OCI-M2 (cell line): Measurements from ENCODE around the gene ACOT7.
"Not testable (repeated sequence)": the region's sequence is repeated elsewhere in the genome, so short reads cannot be mapped to it uniquely, and the experiment has no call there.

ENCODE experiments used
- DNase-seq: peaks from one replicate; lab custom pipeline; 2025; ENCODE audit not compliant: unreplicated experiment; lab: John Stamatoyannopoulos, UW

The ACOT7 gene

DNA sequence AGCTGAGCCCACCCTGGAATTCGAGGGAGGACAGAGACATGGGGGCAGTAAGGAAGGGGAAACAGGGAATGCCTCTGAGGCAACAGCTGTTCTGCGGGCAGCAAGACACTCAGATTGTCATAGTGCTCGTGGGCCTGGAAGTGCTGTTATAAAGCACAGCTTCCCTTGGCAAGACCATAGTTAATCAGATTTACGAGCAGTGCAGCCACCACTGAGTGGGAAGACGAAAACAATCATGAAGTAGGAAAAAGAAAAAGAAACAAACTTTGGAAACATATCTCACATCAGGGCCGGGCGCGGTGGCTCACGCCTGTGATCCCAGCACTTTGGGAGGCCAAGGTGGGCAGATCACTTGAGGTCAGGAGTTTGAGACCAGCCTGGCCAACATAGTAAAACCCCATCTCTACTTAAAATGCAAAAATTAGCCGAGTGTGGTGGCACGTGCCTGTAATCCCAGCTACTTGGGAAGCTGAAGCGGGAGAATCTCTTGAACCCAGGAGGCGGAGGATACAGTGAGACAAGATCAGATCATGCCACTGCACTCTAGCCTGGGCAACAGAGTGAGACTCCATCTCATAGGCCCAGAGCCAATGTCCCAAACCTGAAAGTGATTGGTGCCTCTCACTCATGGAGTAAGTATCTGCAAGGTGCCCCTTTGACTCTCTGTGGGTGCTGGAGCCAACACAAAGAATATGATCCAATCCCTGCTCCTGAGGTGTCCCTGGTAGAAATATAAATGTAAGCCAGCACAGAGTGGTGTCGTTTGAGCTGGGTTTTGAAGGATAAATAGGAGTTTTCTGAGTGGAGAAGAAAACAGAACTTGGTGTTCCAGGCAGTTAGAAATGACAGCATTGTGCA, 77.1 kb downstream of the ACOT7 start:
- no peak for DNase-seq

DNA sequence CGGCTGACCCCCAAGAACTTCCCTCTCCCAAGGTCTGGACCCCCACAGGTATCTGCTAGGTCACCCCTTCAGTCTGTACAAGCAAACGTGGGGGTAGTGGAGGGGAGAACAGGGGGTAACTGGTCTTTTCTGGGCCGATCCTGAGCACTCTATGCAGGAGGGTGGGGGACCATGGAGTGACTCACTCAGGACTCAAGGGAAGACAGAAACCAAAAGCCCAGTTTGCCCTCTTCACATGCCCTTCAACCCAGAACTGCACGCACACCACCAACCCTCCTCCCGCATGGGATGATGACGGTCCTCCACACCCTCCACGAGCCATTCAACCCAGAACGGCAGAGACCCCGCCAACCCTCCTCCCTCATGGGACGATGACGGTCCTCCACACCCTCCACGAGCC, 79.1 kb downstream of the ACOT7 start:
- DNase-seq: no peak

DNA sequence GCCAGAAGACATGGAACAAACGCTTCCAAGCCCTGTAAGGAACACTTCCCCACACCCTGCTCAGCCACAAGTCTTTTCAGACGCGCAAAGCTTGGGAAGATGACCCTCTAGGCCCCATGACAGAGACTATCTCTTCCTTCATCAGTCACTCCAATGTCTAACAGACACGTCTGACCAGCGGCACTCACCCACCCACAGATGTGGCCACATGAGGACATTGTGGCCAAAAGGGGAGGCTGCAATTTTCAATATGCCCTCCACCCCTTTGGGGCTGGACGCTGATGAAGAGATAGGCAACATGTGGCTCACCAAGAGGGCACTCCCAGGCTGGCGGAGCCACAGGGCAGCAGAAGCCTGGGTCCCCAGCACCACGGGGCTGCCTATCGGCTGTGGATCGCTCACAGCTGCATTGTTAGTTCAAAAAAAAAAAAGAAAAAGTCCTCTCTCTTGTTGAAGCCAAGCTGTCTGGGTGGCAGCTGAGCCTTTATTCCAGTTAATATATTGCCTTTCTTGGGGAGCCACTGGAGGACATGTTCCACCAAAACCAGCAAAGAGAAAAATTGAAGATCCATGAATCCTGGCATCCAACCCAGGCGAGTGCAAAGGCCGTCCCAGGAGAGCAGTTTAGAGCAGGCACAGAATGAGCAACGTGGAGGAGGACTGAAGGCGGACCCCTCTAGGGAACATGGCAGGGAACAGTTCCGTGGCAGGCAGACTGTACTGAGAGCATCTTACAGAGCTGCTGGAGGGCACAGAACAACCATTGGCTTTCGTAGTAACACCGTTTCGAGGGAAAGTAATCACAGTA, 80.0 kb downstream of the ACOT7 start:
- DNase-seq: no peak

DNA sequence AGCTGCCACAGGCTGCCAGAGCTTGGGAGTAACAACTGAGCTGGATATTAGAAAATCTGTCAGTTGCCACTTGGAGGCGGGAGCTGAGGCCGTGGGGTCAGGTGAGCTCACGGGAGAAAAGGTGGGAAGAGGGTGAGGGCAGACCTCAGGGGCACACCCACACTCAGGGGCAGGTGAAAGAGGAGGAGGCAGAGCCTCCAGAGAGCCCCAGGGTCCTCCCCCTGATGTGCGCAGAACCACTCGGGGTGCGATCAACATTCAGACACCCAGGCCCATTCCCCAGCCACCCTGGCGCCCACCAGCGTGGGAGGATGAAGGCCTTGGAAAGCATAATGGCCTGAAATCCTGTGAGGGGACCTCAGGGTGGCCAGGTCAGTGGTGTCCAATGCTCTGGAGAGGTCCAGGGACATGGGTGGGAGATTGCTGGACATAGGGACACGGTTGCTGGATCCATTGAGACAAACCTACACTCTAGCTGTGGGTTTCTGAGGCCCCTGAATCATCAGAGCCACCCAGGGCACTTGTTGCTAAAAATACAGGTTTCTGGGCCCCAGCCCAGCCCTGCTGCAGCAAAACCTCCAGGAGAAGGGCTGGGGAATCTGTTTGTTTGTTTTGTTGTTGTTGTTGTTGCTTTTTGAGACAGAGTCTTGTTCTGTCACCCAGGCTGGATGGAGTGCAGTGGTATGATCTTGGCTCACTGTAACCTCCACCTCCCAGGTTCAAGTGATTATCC, 83.3 kb downstream of the ACOT7 start:
- DNase-seq: no peak

DNA sequence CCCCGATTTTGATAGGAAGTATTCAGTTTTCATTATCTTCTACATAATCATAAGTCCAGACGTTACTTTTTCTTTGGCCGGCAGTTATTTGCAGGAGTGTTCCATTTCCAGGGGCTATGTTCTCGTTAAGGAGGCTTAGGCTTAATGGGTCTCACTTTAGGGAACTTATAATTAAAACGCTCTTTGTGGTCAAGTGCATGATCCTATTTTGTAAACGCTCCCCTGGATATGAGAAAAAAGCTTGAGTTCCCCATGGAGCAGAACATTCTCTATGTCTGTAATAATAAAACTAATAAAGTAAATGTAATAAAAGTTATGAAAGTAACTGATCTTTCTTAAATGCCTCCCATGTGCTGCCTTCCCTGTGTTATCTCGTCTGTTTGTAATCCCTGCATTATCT, 84.0 kb downstream of the ACOT7 start:
- DNase-seq: no peak

DNA sequence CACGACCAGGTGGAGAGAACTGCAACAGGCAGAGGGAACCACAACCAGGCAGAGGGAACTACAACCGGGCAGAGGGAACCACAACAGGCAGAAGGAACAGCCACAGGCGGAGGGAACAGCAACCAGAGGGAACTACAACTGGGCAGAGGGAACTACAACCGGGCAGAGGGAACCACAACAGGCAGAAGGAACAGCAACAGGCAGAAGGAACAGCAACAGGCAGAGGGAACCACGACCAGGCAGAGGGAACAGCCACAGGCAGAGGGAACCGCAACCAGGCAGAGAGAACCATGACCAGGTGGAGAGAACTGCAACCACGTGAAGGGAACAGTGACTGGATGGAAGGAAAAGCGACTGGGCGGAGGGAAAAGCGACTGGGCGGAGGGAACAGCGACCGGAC, 85.1 kb downstream of the ACOT7 start:
- no peak for DNase-seq

DNA sequence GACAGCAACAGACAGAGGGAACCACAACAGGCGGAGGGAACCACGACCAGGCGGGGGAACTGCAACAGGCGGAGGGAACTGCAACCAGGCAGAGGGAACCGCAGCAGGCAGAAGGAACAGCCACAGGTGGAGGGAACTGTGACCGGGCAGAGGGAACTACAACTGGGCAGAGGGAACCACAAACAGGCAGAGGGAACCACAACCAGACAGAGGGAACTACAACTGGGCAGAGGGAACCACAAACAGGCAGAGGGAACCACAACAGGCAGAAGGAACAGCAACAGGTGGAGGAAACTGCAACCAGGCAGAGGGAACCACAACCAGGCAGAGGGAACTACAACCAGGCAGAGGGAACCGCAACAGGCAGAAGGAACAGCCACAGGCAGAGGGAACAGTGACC, 85.9 kb downstream of the ACOT7 start:
- not testable (repeated sequence) for DNase-seq

DNA sequence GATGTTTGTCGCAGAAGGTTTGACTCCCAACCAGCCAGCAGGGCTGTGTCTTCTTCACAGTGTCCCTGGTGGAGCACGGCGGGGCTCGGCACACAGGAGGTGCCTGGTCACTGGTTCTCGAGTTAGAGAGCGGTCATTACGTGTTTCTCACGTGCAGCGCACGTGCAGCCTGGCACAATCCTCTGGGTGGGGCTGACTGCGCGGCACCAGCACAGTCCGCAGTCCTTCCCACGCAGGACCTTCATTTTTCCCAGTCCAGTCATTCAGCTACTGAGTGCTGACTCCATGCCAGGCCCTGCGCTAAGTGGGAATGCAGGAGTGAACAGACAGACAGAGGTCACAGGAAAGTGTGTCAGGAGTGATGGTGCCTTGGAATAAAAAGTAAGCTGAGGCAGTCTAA, 86.5 kb downstream of the ACOT7 start:
- DNase-seq: no peak

DNA sequence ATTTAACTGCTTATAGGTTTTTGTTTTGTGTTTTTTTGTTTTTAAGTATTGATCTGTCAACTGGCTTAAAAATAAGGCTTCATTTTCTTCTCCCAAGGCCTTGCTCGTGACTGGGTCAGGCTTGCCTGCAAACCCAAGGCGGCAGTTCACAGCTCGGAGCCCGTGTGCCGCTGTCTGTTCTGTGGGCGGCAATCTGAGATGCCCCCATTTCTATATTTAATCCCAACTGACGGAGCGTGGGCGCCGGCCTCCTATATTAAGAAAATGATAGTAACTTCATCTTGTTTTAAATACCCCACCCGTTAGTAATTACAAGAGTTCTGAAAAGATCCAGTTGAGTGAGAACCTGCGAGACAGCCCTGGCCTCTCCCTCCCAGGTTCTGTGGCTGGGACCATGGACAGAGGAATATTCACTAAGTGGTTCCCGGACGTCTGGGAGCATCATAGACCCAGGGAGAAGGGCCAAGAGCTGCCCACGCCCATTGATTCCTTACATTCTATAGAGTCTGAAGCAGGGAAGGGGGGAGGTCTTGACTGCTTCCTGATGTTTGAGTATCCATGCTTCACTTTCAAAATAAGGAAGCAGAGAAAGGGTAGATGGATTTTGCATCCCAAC, 90.1 kb downstream of the ACOT7 start:
- DNase-seq: no peak

DNA sequence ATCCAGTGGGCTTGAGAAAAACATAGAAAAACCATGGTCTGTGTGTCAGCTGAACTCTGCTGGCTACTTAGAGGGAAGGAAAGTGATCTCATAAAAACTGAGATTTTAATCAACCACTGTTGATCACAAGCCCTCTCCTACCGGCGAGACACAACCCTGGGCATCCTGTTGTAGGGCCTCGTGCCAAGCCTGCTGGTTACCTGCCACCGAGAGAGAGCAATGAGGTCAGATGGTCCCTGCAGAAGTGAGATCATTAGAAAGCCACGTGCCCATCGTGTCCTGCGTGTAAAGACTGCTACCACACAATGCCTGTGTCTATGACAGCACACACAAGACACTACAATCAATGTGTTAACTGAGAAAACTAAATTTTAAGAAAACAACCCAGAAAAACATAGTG, 91.0 kb downstream of the ACOT7 start:
- no peak for DNase-seq

DNA sequence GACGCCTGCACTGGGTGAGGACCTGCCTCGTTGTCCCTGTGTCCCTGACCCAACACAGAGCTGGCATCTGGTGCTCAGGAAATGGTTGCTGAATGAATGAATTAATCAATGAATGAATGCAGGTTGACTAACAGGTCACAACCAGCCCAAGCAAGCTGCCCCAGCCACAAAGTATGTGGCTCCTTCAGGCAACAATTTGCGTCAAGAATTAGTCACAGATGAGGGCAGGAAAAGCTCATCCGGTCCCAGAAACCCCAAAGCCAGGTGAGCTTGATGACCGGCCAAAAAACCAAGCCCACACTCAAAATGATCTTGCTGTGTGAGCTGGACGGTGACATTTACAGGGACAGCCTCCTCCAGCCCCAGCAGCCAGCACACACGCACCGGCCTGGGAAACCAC, 92.0 kb downstream of the ACOT7 start:
- DNase-seq: no peak

DNA sequence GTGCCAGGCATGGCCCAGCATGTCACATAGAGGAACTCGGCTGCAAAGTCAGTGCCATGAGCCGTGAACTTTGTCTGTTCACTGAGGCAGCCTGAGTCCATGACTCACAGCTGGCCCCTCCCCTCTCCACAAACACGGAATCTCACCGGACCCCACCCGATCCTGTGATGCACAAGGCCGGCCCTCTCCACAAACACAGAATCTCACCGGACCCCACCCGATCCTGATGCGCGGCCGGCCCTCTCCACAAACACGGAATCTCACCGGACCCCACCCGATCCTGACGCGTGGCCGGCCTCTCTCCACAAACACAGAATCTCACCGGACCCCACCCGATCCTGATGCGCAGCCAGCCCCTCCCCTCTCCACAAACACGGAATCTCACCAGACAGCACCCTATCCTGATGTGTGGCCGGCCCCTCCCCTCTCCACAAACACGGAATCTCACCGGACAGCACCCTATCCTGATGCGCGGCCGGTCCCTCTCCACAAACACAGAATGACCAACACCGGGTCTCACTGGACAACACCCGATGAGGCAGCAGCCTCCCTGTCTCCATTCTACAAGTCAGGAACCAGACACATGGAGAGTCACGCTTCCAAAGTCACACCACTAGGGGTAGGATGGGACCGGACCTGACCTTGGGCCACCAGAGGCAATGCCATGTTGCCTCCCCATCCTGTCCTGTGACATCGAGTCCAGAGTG, 93.1 kb downstream of the ACOT7 start:
- no peak for DNase-seq

DNA sequence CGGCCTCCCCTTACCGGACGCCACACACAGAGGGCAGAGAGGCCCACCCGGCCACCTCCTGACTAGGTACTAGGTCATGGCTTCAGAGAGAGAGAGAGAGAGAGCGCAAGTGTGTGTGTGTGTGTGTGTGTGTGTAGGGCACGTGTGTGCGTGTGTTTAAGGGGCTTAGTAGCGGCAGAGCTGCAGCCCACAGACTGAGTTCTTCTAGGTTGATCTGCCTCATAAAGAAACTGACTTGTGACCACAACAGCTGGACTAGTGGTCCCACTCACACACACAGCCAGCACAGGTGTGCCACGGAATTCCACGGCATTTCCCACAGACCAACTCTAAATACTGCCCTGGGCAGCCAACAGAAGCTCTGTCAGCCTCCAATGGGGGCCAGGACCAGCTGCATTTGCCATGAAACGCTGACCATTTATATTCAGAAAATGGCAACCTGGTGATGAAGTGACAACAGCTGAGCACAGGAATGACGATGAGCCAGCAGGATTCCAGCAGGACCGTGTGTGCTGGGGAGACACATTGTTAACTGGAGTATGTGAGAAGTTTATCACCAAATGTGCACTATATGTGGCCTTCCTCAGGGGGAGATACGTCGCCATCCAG, 93.9 kb downstream of the ACOT7 start:
- no peak for DNase-seq

DNA sequence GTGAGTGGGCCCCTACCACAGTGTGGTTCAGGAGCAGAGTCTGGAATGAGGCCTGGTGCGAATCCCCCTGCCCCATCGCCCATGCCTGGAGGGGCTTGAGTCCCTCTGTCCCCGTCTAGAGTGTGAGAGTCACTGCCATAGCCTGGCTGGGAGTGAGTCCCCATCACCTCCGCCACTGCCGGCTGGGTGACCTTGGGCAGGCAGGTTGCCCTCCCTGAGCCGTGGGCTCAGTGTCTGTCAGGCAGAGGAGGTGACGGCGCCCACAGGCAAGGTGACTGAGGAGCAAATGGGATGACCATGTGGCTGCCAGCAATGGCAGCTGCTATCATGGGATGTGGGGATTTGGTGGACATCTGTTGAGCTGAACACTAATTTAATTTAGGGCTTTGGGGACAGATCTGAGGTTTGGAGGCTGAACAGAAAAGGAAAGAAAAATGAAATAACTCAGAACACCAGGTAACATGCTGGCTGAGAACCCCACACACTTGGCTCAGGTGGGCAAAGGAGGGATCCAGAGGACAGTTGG, 94.6 kb downstream of the ACOT7 start:
- no peak for DNase-seq

DNA sequence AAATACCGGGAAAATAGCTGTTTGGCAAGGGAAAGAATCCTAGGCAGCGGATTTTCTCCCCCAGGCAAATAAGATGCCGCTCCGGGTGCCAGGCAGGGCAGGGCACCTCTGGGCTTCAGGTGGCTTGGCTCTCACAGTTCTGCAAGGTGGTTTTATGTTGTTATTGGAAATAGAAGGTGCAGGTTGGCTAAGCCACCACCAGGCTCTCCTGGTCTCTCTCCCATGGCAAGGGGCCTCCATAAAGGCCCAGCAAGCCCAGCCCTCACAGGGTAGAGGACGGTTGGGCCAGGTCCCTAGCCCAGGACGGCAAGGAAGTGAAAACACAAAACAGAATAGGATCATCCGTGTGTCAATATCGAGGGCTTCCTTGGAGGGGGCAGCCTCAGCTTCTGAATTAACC, 95.0 kb downstream of the ACOT7 start:
- no peak for DNase-seq

DNA sequence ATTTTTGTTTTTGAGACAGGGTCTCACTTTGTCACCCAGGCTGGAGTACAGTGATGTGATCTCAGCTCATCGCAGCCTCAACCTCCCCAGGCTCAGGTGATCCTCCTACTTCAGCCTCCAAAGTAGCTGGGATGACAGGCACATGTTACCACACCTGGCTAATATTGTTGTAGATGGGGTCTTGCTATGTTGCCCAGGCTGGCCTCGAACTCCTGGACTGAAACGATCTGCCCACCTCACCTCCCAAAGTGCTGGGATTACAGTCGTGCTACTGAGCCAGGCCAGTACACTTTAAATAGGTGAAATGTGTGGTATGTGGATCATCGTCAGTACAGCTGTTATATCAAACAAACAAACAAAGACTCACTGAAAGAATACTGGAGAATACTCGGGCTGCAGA, 97.7 kb downstream of the ACOT7 start:
- DNase-seq: no peak

DNA sequence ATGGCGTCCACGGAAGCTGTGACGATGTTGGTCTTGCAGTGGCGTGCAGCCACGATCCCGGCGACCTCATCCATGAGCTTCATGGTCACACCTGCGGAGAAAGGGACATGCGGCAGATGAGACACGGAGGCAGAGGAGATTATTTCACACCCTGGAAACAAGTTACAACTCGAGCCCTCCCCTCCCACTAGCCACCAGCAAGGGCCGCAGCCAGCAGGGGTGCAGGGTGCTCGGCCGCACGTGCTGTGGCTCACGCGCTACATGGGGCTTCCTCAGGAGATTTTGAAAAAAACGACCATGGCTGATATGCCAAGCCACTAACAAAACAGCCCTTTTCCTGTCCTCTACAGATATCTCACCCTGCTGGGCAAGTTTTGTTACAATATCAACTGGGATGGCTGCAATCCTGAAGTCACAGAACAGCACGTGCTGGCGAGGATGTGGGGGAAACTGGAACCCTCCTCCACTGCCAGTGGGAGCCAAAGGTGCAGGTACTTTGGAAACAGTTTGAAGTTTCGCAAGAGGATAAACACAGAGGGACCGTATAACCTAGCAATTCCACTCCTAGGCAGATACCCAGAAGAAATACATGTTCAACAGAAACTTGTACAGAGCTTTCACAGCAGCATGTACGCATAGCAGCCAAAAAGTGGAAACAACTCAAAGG, 98.5 kb downstream of the ACOT7 start:
- no peak for DNase-seq

DNA sequence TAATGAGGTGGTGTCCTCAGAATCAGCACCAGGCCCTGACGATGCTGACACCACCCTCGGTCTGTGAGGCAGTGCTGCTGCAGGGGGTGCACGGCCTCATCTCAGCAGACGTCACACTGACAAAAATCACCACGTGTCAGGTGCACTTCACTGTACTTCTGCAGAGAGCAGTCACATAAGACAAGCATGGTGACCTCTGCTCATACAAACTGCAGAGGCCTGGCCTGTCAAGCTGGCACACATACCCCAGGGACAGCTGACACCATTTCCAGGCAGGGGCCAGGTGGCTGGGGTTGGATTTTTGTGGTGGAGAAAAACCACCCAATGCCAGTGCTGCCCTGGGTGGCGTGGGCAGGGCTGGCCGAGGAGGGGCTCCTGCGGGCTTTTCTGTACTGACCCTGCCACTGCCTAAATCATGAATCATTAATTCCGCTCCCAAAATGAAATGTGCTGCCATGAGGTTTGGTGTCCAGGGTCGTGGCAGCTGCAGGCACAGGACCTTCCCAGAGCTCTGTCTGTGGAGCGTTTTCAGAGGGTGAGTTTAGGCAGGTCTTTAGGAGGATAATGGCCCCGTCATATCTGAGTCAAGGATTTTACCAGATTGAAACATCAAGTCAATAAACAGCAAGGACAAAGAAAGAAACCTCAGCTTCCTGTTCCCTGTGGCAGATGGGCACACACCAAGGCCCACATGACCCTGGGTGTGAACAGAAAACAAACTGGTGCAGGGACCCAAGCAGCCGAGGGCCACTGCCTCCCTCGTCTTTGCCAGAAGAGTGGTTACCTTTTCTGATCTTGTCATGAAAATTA, 99.3 kb downstream of the ACOT7 start:
- DNase-seq: no peak

DNA sequence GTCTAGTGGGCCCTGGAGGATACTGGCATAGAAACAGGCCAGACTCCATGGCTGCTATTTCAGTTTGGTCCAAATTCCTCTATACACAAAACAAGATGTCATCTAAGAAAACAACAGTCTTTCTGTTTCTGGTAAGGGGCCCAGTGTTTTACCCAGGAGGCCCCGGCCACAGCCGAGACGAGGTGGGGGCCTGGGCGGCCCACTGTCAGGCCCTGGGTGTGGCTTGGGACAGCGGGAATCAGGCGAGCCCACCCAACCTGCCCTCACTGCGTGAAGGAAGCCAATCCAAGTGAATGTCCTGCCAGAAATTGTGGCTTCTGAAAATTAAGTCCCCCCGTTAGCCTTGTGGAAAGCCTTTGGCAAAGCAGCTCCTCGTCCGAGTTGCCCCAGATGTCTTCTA, 101.5 kb downstream of the ACOT7 start:
- no peak for DNase-seq
